C4-2B (cell line): ENCODE data around the gene ACSF3.
"Not testable (repeated sequence)": the region's sequence is repeated elsewhere in the genome, so short reads cannot be mapped to it uniquely, and the experiment has no call there.

Experiments used
- H3K27ac ChIP-seq: fragments of 450-650 bp; 2 replicates; pipeline ENCODE4 v1.5.1; 2017
- CTCF ChIP-seq: fragments of 450-650 bp; conservative IDR thresholded peaks from 2 replicates; pipeline ENCODE4 v1.5.1; 2017; ENCODE audit warnings: mild to moderate bottlenecking
- ZFX ChIP-seq: fragments of 450-650 bp; IDR thresholded peaks from 2 replicates; pipeline ENCODE4 v1.6.1; 2017

ACSF3 gene

GRCh38 chr16:89062389-89063345 lies 31.0 kb upstream of the ACSF3 start:
- no peak overlapping the region for H3K27ac ChIP-seq
- TF ChIP-seq ZFX (no peak), CTCF (no peak)

- H3K27ac ChIP-seq, result no peak overlapping the region
Observed at GRCh38 chr16:89063768-89064320, 29.8 kb upstream of the ACSF3 start.

GRCh38 chr16:89064606-89065457 lies 28.8 kb upstream of the ACSF3 start:
- TF ChIP-seq CTCF, result no peak
- no peak for TF ChIP-seq ZFX
- no peak overlapping the region for H3K27ac ChIP-seq

More at GRCh38 chr16:89063768-89064320, 29.8 kb upstream of the ACSF3 start:
- TF ChIP-seq ZFX (no peak), CTCF (no peak)

GRCh38 chr16:89065458-89065822 lies 28.2 kb upstream of the ACSF3 start:
- no peak overlapping the region for H3K27ac ChIP-seq
- TF ChIP-seq CTCF (no peak), ZFX (no peak)

GRCh38 chr16:89066721-89067120 lies 26.9 kb upstream of the ACSF3 start:
- no peak overlapping the region for H3K27ac ChIP-seq
- TF ChIP-seq ZFX (no peak), CTCF (no peak)

GRCh38 chr16:89067677-89068443 lies 25.8 kb upstream of the ACSF3 start:
- no peak for TF ChIP-seq CTCF
- no peak for TF ChIP-seq ZFX

GRCh38 chr16:89068814-89069616 lies 24.6 kb upstream of the ACSF3 start:
- H3K27ac ChIP-seq, result not testable (repeated sequence)

More at GRCh38 chr16:89067677-89068443, 25.8 kb upstream of the ACSF3 start:
- no peak overlapping the region for H3K27ac ChIP-seq
